Measurements from ENCODE around the gene LYZL4.
A peak's percentile ranks its signal among the peaks of the same experiment; 100 is the strongest.

LYZL4 gene

GRCh38 chr3:42410370-42411131 lies at the start of gene LYZL4:
Gene LYZL4, minus strand, starts transcription at chr3:42410610. Its CDS starts 3,359 bp downstream, at chr3:42407251.
- peaks cover 0 to 9% of the 10 kb centered on the region in 2 donors for H3K9me3 Mint-ChIP-seq
- H3K27ac Mint-ChIP-seq = no peak within 1 kb of the TSS
- no peak for ATAC-seq

GRCh38 chr3:42459151-42459550 lies 48.7 kb upstream of the LYZL4 start:
- no peak overlapping the region for H3K4me3 Mint-ChIP-seq
- no peaks in the 10 kb centered on the region for H3K4me1 Mint-ChIP-seq
- H3K9me3 Mint-ChIP-seq = peaks cover 0 to 11% of the 10 kb centered on the region in 2 donors
- DNase-seq (no peak), ATAC-seq (no peak)
- peaks cover 15% of the 10 kb centered on the region for H3K27me3 Mint-ChIP-seq
- H3K27ac Mint-ChIP-seq = no peak overlapping the region

More at GRCh38 chr3:42410370-42411131, at the start of gene LYZL4:
- Mint-ChIP-seq H3K27me3 (peaks cover 13% of the 10 kb centered on the region), H3K4me1 (no peaks in the 10 kb centered on the region), H3K4me3 (no peak within 1 kb of the TSS)
- DNase-seq = no peak

DNA sequence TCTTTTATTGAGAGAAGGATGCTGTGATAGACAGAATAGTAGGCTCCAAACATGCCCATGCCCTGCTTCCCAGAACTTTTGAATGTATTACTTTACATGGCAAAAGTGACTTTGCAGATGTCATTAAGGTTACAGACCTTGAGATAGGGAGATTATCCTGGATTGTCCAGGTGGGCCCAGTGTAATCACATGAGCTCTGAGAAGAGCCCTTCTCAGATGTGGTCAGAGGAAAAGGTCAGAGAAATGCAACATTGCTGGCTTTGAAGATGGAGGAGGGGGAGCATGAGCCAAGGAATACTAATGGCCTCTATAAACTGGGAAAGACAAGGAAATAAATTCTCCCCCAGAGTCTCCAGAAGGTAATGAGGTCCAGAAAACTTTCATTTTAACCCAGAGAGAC lies 45.8 kb upstream of the LYZL4 start:
- ATAC-seq = no peak

GRCh38 chr3:42451546-42452230 lies 41.3 kb upstream of the LYZL4 start:
- no peak for ATAC-seq
- peaks cover 0 to 14% of the 10 kb centered on the region in 2 donors for H3K9me3 Mint-ChIP-seq
- DNase-seq = no peak

More for the DNA sequence above, 45.8 kb upstream of the LYZL4 start:
- no peak overlapping the region for H3K4me3 Mint-ChIP-seq
- no peaks in the 10 kb centered on the region for H3K4me1 Mint-ChIP-seq
- H3K27ac Mint-ChIP-seq = no peak overlapping the region
- H3K27me3 Mint-ChIP-seq = peaks cover 15% of the 10 kb centered on the region
- no peak for DNase-seq
- peaks cover 0 to 14% of the 10 kb centered on the region in 2 donors for H3K9me3 Mint-ChIP-seq

GRCh38 chr3:42451116-42451515 lies 40.7 kb upstream of the LYZL4 start:
- Mint-ChIP-seq H3K9me3 (peaks cover 0 to 14% of the 10 kb centered on the region in 2 donors), H3K4me1 (no peaks in the 10 kb centered on the region), H3K27me3 (no peaks in the 10 kb centered on the region), H3K4me3 (no peak overlapping the region), H3K27ac (peak overlapping the region in 1 of 2 donors; percentile 57)
- DNase-seq = no peak
- ATAC-seq = no peak

More at GRCh38 chr3:42451546-42452230, 41.3 kb upstream of the LYZL4 start:
- no peak overlapping the region for H3K4me3 Mint-ChIP-seq
- H3K27me3 Mint-ChIP-seq = no peaks in the 10 kb centered on the region
- H3K4me1 Mint-ChIP-seq = no peaks in the 10 kb centered on the region
- no peak overlapping the region for H3K27ac Mint-ChIP-seq

GRCh38 chr3:42450567-42450966 lies 40.2 kb upstream of the LYZL4 start:
- H3K27ac Mint-ChIP-seq = no peak overlapping the region
- ATAC-seq (no peak), DNase-seq (no peak)
- H3K27me3 Mint-ChIP-seq = peaks cover 4% of the 10 kb centered on the region
- H3K9me3 Mint-ChIP-seq = peaks cover 0 to 14% of the 10 kb centered on the region in 2 donors
- no peaks in the 10 kb centered on the region for H3K4me1 Mint-ChIP-seq
- no peak overlapping the region for H3K4me3 Mint-ChIP-seq

- DNase-seq (no peak), ATAC-seq (no peak)
- peaks cover 16% of the 10 kb centered on the region for H3K27me3 Mint-ChIP-seq
- H3K9me3 Mint-ChIP-seq = no peaks in the 10 kb centered on the region
- H3K27ac Mint-ChIP-seq = no peak overlapping the region
- no peak overlapping the region for H3K4me3 Mint-ChIP-seq
- no peaks in the 10 kb centered on the region for H3K4me1 Mint-ChIP-seq
Observed at GRCh38 chr3:42447481-42447880, 37.1 kb upstream of the LYZL4 start.

DNA sequence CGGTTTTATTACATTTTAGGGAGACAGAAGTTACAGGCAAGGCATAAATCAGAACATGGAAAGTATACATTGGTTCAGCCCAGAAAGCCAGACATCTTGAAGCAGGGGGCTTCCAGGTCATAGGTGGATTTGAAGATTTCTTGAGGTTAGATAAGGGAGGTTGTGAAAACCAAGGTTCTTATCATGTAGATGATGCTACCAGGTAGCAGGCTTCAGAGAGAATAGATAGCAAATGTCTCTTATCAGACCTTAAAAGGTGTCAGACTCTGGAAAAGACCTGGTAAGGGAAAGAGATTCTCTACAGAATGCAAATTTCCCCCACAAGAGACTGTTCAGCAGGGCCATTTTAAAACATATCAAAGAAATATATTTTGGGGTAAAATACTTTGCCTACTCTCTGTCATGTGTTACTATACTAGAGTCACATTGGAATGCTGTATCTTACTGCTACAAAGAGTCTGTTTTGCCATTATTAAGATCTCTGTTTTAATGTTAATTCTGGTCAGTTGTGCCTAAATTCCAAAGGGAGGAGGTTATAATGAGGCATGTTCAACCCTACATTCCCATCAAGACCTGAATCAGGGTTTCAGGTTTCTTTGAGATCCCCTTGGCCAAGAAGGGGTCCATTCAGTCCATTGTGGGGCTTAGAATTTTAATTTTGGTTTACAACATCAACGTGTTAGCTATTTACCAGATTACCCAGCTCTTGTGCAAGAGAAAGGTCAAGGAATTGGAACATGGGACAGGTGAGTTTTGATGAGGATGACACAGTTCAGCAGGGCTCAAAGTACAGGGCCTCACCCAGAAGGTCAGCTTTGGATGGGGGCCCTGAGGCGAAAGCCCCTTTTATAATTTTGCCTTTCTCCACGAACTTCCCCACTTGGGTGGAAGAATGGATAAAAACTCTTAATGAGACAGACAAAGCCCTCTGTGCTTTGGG lies 36.0 kb upstream of the LYZL4 start:
- Mint-ChIP-seq H3K9me3 (no peaks in the 10 kb centered on the region), H3K27ac (no peak overlapping the region), H3K4me1 (no peaks in the 10 kb centered on the region), H3K27me3 (peaks cover 16% of the 10 kb centered on the region), H3K4me3 (no peak overlapping the region)
- ATAC-seq = no peak
- no peak for DNase-seq

DNA sequence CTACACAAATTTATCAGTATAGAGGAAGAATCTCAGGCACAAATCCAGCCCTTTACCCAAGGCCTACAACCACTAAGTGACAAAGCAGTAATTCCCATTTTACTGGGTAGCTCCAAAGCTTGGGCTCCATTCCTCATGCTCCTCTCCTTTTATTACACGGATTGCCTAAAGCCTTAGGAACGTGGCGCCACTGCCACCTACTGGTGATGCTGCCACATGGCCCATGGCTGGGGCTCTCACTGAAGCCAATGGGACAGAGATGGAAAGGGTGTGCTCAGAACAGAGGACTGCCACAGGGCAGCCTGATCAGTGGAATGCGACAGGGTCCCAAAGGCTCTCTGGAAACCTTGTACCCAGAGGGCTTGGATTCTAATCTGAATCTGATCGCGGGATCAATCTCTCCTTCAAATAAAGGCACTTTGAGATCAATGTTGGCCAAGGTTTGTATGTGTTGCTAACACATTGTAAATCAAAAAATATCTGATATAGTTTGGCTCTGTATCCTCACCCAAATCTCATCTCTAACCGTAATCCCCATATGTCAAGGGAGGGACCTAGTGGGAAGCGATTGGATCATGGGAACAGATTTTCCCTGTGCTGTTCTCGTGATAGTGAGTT lies 33.5 kb upstream of the LYZL4 start:
- ATAC-seq = peak; percentile 92
- H3K27me3 Mint-ChIP-seq = peaks cover 16% of the 10 kb centered on the region
- no peaks in the 10 kb centered on the region for H3K4me1 Mint-ChIP-seq
- no peaks in the 10 kb centered on the region for H3K9me3 Mint-ChIP-seq
- peak; percentile 74 to 76 for DNase-seq
- H3K27ac Mint-ChIP-seq = no peak overlapping the region
- no peak overlapping the region for H3K4me3 Mint-ChIP-seq

DNA sequence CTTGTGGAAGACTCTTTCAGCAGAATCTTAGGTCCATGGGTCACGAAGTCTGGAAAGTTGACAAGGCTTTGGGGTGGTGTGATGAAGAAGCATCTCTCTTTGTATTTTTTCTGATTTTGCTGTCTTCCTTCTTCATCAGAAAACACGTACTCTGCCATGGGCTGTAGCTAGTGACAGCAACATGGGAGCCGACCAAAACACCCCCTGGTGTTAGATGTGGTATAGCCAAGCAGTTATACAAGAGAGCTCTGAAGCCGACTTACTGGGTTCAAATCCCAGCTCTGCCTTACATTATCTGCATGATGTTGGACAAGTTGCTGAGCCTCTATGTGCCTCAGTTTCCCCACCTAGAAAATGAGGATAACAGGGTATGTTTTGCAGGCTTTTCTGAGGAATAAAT lies 32.9 kb upstream of the LYZL4 start:
- no peaks in the 10 kb centered on the region for H3K4me1 Mint-ChIP-seq
- no peak overlapping the region for H3K4me3 Mint-ChIP-seq
- H3K27ac Mint-ChIP-seq = no peak overlapping the region
- peaks cover 16% of the 10 kb centered on the region for H3K27me3 Mint-ChIP-seq
- ATAC-seq (no peak), DNase-seq (no peak)
- no peaks in the 10 kb centered on the region for H3K9me3 Mint-ChIP-seq

- Mint-ChIP-seq H3K4me3 (no peak overlapping the region), H3K9me3 (no peaks in the 10 kb centered on the region), H3K27ac (no peak overlapping the region), H3K4me1 (no peaks in the 10 kb centered on the region), H3K27me3 (peaks cover 16% of the 10 kb centered on the region)
- ATAC-seq (no peak), DNase-seq (no peak)
Observed at GRCh38 chr3:42442640-42443039, 32.2 kb upstream of the LYZL4 start.

DNA sequence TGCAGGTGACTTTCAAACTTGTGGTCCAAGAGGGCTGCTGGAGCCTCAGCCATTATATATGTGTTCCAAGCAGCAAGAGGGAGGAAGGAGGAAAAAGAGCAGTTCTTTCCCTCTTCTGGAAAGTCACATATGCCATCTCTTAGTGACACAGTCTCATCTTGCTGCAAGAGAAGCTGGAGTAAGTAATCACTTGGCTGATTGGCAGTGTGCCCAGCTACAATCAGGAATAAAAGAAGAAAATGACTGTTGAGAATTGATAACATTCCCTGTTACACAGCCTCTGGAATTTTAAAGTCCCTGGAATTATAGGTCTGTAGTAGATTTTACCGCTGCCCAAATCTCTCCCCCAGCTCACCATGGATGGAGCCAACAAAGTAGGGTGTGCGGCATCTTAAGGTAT lies 31.4 kb upstream of the LYZL4 start:
- H3K27ac Mint-ChIP-seq = no peak overlapping the region
- no peaks in the 10 kb centered on the region for H3K9me3 Mint-ChIP-seq
- peaks cover 16% of the 10 kb centered on the region for H3K27me3 Mint-ChIP-seq
- ATAC-seq = no peak
- H3K4me3 Mint-ChIP-seq = no peak overlapping the region
- H3K4me1 Mint-ChIP-seq = no peaks in the 10 kb centered on the region
- no peak for DNase-seq

DNA sequence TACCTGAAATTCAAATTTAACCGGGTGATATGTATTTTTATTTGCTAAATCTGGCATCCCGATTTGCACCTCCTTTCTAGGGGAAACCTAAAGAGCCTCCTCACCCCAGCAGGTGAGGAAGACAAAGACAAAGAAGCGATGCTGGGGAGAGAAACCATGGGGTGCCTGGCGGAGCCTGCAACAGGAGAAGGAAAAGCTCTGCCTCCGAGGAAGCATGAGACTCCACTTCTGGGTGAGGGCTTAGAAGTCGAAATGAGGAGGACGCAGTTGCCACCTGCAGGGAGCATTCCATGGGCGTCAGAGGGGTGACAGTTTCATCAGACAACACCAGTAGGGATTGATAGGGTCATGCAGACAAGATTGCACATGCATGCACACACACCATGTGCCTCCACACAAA lies 30.5 kb upstream of the LYZL4 start:
- peaks cover 16% of the 10 kb centered on the region for H3K27me3 Mint-ChIP-seq

DNA sequence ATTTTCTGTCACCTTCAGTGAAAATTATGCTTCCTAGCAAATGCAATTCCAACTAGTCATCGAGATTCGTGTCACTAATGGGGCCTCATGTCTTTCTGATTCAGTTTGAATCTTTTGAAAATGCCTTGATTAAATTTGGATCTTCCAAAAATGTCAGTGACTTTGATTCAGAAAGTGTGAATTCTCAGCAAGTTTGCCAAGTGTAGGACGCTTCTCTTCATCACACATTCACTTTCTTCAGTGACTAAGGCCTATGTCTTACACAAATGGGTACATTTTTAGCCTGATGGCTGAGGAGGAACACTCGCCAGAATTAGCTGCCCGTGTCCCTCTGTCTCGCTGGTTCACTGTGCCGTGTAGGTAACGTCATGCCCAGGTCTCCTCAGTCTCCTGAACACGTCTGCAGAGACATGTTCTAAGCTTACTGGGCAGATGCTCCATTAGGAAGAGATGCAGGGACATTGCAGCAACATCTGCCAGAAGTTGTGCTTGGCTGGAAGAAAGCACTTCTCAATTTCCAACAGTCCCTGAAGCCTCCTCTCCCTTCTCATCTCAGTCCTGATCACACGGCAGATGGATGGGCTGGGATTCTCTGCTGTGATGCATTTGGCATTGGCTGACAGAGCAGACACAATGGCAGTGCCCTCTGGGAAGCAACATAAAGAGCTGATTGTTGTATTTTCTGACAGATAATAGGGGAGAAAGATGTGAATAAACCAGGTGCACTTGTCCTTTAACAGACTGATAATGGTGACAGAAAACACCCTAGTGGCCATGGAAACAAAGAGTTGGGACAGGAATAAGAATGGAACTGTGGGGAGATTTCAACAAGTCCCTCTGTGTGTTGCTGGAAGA lies 29.1 kb upstream of the LYZL4 start:
- Mint-ChIP-seq H3K4me1 (no peaks in the 10 kb centered on the region), H3K4me3 (no peak overlapping the region), H3K27me3 (peaks cover 9% of the 10 kb centered on the region), H3K9me3 (no peaks in the 10 kb centered on the region), H3K27ac (no peak overlapping the region)
- DNase-seq (no peak), ATAC-seq (no peak)

More for the DNA sequence above, 30.5 kb upstream of the LYZL4 start:
- DNase-seq (no peak), ATAC-seq (no peak)
- Mint-ChIP-seq H3K4me1 (no peaks in the 10 kb centered on the region), H3K4me3 (no peak overlapping the region), H3K27ac (no peak overlapping the region), H3K9me3 (no peaks in the 10 kb centered on the region)
